CD4-positive, alpha-beta T cell treated with Interleukin-4 for 4 hours (primary cell): ENCODE data around the gene BCR.
A peak's percentile ranks its signal among the peaks of the same experiment; 100 is the strongest.
"Not testable (repeated sequence)": the region's sequence is repeated elsewhere in the genome, so short reads cannot be mapped to it uniquely, and the experiment has no call there.

Experiments used
- DNase-seq: peaks from one replicate; pipeline ENCODE4 v3.0.0-alpha.2; 2020

The BCR gene

GRCh38 chr22:23180301-23180892, at the start of gene BCR:
TSS of gene BCR (plus strand) at chr22:23180509. CDS start at chr22:23180961, 452 bp downstream.
- DNase-seq: peak; percentile 47

GRCh38 chr22:23130697-23131096, 49.6 kb upstream of the BCR start:
- no peak for DNase-seq

- no peak for DNase-seq
Observed at GRCh38 chr22:23131931-23132330, 48.4 kb upstream of the BCR start.

GRCh38 chr22:23132376-23133091, 47.8 kb upstream of the BCR start:
- no peak for DNase-seq

- no peak for DNase-seq
Observed at GRCh38 chr22:23133922-23134321, 46.4 kb upstream of the BCR start.

- not testable (repeated sequence) for DNase-seq
Observed at GRCh38 chr22:23136991-23137390, 43.3 kb upstream of the BCR start.

- no peak for DNase-seq
Observed at GRCh38 chr22:23137468-23137867, 42.8 kb upstream of the BCR start.

- DNase-seq: peak; percentile 83
Observed at GRCh38 chr22:23137905-23138561, 42.3 kb upstream of the BCR start.

- no peak for DNase-seq
Observed at GRCh38 chr22:23138584-23139435, 41.5 kb upstream of the BCR start.

- DNase-seq: no peak
Observed at GRCh38 chr22:23140385-23140784, 39.9 kb upstream of the BCR start.

- no peak for DNase-seq
Observed at GRCh38 chr22:23142546-23143105, 37.7 kb upstream of the BCR start.

- no peak for DNase-seq
Observed at GRCh38 chr22:23143119-23143518, 37.2 kb upstream of the BCR start.

GRCh38 chr22:23144432-23144831, 35.9 kb upstream of the BCR start:
- no peak for DNase-seq

- DNase-seq: peak; percentile 99
Observed at GRCh38 chr22:23144932-23145877, 35.1 kb upstream of the BCR start, which contains the start of gene RAB36. TSS of gene RAB36 (plus strand) at chr22:23145477. CDS start at chr22:23146617, 1,140 bp downstream.

- DNase-seq: no peak
Observed at GRCh38 chr22:23145878-23146470, 34.3 kb upstream of the BCR start.

GRCh38 chr22:23146478-23147205, 33.7 kb upstream of the BCR start:
- DNase-seq: no peak

- no peak for DNase-seq
Observed at GRCh38 chr22:23147617-23148387, 32.5 kb upstream of the BCR start.

- DNase-seq: no peak
Observed at GRCh38 chr22:23149743-23150238, 30.5 kb upstream of the BCR start.

GRCh38 chr22:23150762-23151161, 29.5 kb upstream of the BCR start:
- no peak for DNase-seq
